HTERT RPE-1 (cell line): ENCODE measurements around the gene GGCT.

Experiments
- in situ Hi-C: fragments of 300-500 bp; cut with MboI; formaldehyde crosslinking; loops from 4 replicates; pipeline ENCODE4 v1.14.3; 2020; ENCODE audit warnings: low sequenced_read_pairs

The GGCT gene

DNA sequence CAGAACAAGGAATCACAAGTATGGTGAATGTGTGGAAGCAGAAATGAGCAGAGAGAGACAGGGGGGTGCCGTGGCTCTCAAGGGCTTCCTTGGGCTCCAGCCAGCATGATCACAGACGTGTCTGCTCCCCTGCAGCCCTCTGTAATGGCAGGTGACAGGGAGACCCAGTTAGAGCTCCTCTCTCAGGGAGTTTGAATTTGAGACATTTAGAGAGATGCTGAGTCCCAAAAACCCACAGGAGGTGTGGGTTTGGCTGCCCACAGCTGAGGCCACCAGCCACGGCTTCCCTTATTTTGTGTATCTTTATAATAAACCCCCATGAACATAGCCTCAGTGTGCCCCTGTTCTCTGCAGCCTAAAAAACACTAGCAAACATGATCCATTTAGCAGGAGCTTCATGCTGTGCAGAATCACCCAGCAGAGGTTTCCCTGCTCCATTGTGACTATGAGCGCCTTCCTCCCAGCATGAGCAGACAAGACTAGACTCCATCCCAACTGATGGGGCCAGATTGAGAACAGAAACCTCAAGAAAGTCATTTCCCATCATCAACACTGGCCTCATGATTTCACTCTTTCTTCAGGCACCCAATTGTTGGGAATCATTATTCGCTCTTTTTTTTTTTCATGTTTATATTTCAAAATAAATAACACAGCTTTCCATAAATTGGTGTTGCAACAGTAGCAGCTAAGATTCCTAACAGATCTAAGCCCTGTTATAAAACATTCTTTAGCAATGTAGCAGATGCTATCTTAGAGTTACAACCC lies 39.4 kb downstream of the GGCT start:
- in situ Hi-C loops: no loop called here

DNA sequence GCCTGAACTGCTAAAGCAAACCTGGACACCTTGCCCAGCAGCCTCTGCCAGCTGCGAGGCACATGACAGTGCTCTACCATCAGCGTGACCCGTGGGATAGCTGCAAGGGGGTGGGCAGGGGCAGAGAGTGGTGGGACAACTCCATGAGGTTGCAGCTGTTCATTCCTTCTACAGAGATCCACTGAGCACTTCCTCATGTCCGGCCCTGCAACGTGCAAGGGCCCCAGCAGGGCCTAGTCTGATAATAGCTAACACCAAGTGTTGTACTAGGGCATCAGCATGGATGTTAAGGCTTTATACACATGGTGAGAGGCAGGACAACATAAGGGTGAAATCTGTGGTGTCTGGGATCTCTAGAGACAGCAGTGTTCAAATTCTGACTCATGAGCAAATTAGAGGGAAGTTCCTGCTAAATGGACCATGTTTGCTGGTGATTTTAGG lies 40.4 kb downstream of the GGCT start:
- in situ Hi-C loops: no loop called here

DNA sequence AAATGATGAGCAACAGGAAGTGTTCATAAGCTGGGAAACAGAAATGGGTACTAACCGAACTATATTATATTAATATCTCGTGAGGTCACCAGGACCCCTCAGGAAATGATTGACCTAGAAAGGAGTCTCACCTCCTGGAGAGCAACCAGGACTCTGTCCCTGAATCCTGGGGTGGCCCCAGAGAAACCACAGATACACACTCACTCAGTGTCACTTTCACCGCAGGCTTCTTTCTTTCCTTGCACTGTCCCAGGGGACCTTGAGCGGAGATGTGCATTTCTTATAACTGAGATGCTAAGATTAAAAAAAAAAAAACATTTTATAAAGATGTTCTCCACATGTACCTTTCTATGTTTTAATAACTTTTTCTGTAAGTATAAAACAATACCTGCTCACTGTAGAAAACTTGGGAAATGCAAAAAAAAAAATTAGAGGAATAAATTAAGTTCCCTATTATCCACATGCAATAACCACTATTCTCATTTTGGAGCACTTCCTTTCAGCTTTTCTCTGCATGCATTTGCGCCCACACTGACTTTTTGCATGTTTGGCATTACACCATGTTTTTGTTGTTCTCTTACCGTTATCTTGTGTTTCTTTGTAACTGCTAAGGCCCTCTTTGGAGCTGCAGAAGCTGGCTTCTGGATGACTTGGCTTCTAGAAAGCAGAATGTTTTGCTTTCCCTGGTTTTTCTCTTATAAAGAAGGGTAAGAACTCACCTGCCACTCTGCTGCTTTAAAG lies 41.1 kb downstream of the GGCT start:
- in situ Hi-C loops: no loop called here

DNA sequence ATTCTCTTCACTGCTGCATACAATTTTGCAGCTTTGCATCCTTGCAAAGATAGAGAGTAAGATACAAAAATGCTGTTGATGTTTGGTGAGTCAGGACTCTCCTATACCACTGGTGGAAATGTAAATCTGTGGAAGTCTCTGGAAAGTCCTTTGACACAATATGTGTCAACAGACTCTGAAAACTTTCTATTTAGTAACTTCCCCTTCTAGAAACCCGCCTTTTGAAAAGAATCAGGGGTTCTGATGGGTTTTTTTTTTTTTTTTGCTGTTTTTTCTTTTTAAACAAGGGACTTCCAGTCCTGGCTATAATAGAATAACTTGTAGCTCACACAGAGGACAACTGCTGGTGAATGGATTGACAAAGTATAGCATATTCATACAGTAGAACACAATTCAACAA lies 42.5 kb downstream of the GGCT start:
- in situ Hi-C loops: no loop called here

DNA sequence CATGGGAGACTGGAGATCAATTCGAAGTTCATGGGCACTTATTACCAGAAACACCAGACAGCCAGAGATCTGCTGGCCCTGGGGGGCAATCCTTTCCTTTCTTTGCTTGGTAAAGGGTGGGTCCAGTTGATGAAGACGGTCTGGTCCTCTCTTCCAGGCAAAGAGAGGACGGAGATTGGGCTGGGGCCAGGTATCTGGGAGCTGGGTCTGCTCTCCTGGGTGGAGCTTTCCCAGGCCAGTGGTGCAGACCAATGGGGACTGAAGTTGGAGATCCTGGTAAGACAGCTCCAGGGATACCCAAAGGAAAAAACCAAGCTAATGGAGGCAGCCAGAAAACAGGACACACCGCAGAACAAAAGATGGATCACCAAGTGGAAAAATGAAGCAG lies 44.4 kb downstream of the GGCT start:
- in situ Hi-C loops: no loop called here

DNA sequence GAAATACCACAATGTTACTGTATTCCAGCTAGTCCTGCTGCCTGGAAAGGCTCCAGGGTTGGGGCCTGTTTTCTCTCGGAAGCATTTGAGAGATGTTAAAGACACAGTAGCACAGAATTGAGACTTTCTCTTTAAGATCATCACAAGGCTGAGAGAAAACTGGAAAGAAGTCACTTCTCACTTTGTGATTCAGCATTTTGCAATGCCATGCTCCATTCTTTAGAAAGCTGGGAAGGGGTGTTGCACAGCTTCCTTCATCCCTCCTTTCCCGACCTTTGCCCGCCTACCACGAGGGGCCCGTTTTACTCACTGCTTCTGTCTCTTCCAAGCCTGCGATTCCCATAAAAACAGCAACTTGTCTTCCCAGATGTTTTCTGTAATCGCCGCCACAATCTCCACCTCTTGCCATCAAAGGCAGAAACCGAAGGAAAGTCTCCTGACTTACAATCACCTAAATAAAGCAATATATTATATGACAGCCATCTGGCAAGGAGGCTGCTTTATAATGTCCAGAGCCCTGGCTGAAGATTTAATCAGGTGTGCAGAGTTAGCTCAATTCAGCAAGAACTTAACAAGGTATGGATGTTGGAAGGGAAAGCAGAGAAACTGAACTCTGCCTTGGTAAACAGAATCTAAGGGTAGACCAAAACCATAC lies 44.9 kb downstream of the GGCT start:
- in situ Hi-C loops: no loop called here

DNA sequence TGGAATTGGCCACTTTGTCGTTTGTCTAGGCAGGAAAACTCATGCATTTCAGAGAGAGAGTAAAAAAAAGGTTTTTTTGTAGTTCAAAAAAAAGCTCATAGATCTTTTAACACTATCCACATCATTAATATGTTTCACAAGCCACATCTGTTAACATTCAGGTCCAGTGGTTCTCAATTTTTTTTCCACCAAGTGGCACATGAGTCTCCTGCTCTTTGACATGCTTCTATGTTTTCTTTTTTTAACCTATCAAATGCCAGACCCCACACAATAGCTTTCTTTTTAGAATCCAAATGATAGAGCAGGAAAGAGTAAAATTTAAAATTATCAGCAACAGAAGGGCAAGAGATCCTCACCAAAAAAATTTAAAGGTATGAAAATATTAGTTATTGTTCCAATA lies 46.3 kb downstream of the GGCT start:
- in situ Hi-C loops: no loop called here

DNA sequence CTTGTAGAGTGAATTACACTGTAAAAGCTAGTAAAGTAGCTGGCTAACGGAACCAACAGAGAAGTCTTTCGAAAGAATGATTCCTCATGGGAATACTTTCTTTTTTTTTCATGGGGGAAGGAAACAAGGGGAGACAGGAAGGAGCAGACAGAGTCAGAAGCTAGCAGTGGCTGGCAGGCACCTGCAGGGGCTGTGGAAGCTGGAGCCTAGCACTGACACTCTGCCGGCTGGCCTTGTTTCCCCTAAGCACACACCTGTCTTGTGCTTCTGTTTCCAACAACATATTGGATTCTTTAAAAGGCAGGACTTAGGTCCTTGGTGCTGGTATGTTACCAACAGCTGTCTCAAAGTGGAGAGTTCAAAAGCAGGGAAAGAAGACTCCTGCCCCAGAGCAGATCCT lies 50.7 kb downstream of the GGCT start:
- in situ Hi-C loops: no loop called here

DNA sequence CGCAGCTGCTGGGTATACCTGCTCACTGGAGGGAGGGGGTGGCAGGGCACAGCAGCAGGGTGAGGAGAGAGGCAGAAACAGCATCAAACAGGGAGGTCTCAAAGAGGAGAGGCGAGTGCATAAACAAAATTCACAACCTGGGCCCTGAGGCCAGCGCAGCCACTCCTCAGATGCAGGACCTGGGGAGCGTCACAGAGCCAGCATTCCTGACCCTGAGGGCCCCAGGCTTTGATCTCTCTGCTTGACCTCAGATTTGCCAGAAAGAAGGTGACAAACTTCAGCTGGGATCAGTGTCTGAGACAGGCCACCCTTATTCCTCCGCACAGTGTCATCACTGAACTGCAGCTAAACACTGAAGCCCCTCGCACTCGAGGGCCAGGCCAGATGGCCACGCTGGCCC lies 51.6 kb downstream of the GGCT start:
- in situ Hi-C loops: no loop called here

DNA sequence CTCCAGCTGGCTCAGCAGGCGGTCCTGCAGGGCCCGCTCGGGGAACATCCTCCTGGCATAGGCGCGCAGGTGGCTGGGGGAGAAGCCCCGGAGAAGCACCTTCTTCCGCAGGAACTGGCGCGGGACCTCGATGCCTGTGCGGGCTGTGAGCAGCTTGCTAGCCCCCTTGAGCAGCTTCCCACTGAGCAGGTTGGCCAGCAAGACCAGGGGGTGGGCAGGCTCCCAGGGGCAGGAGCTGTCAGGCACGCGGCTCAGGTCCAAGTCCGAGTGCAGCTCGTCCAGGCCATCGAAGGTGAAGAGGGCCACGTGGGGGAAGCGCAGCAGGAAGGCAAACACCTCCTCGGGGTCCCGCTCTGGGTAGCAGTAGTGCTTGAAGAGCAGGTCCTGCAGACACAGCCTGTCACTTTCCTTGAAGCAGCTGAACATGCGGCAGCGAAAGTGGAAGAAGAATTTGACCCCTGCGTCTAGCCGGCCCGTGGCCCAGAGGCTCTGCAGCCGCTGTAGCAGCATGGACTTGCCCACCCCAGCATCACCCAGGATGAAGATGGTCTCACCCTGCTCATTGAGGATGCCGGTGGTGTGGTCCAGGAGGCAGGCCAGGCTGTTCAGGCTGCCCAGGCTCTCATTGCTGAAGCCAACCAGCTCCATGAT lies 52.2 kb downstream of the GGCT start:
- in situ Hi-C loops: no loop called here

DNA sequence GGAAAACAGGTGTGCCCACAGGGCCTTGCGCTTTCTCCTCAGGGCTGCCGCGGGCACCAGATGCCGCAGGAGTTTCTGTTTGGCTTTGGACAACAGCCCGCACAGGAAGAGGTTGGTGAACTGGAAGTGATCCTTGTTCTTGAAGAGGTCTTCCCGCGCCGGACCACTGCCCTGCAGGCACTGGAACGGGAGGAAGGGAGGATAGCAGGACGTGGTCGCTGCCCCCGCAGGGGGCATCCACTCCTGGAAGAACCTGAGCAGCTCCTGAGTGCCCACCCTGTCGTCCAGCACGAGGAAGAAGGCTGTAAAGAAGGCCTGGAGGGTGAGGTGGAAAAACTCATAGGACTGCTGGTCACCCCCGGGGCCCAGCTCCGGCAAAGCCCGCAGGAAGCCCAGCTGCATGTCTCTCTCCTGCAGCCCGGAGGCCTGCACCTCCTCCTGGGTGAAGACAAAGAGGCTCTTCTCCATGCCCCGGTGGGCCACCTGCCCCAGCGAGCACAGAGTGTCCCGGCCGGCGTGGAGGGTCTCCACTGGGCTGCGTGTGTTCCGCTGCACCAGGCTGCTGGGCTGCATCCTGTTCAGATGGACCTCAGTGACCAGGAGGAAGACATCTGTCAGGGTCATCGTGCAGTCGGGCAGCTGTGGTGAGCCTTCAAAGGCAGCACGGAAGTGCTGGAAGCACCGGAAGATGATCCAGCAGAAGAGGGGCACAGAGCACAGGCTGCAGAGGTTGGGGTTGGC lies 52.9 kb downstream of the GGCT start:
- in situ Hi-C loops: no loop called here

DNA sequence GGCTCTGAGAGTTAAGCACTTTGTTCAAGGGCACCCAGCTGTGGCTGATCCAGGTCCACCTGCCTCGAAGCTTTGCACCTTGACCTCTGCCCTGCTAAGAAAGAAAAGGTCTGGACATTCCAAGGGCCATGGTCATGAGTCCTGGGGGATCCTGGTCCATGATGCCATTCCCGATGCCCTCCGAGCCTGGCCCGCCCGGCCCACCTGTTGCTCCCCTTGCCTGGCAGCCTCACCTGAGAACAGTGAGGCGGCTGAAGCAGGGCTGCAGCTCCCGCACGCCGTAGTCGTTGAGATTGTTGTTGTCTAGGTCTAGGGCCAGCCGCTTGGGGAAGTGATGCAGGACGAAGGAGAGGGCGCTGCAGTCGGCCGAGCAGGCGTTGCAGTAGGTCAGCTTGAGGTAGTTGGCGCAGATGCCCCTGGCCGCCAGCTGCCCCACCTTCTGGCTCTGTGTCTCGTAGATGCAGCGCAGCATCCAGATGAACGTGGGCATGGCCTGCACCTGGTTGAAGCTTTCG lies 53.6 kb downstream of the GGCT start:
- in situ Hi-C loops: no loop called here

DNA sequence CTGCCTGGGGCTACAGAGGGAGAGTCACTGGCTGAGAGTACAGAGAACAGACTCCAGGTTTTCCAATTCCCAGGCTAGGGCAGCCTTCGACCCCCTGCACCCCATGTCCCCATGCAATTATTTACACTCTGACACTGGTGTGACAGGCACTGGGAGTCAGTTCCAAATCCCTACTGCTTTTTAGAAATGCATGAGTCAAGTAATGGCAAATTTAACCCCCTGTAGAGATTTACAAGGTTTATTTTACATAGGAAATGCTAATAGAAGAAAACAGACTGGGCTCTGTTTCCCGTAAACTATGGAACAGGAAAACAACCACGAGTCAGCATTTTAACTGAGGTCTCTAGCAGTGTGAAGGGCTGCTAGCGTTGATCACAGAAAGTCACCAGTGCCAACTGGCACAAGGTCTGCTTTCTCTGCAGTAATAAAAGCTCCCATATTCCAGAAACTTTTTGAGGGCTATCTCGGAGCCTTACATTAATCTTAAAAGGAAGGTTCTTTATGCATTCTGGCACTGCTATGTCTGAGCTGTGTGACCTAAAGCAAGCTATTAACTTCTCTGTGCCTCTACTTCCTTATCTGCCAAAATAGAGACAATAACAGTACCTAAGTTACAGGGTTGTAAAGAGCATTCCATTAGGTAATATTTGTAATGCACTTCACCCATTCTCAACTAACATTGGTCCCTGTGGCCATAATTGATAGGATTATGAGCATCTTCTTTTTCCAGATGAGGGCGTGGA lies 54.2 kb downstream of the GGCT start:
- in situ Hi-C loops: no loop called here

DNA sequence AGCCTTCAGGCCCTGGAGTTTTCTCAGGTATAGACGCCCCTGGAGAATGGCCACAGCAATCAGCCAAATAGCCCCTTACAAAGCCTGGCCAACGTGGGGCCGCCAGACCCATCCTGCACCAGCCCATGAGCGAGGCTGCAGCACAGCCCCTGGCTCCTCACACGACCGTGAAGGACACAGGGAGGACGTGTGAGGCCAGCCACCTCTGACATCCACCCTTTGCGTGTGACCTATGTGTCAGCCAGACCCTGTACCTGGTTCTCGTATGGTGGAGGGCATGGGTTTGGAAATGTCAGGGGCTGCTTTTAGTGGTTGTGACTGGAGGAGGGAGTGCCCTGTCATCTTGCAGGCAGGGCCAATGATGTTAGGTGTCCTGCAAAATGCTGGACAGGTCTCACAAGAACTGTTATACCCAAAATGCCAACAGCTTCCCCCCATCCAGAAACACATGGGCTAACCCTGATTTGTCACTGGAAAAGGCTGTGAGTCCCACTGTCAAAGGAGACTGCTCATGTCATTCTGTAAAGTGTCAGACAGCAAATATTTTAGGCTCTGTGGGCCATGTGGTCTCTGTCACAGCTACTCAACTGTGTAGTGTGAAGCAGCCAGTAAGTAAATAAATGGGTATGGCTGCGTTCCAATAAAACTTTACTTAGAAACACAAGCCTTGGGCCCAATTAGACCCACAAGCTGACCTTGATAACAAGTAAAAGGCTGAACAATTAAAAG lies 56.0 kb downstream of the GGCT start:
- in situ Hi-C loops: no loop called here

DNA sequence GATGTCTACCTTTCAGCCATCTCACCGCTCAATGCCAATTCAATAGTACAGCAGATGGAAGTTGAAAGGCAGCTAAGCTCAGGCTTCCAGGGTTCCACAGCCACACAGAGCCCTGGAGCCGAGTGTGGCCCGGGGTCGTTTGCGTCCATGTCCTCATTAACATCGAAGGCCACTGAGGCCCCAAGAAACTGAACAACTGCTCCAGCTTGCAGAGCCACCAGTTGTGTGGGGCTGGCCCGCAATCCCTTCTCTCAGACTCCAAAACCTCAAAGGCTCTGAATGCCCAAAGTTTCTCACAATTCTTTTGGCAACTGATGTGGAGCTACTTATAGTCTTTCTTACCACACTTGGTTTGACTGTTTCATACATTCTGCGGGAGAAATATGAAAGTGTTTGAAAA lies 57.2 kb downstream of the GGCT start:
- in situ Hi-C loops: no loop called here
